Adrenal gland (tissue), 5 donors: ENCODE results near the gene RRP15.

ENCODE experiments used
- POLR2A ChIP-seq, 2 donors: fragments of 450-650 bp; IDR thresholded peaks; one replicate each; pipeline ENCODE4 v1.6.1; 2017; ENCODE audit warnings: antibody characterized with exemption in 2 of 2, mild to moderate bottlenecking in 2 of 2, moderate library complexity in 1 of 2
- TF ChIP-seq, protein P1 (sequence below), 6 experiments: fragments of 450-650 bp in 4 of 6; fragments of 200-600 bp in 2 of 6; sonication (generic) in 1 of 6; IDR thresholded peaks; 1 replicate in 5 of 6; 2 replicates in 1 of 6; pipeline versions ENCODE4 v1.5.1 to v1.8.0; 2016 to 2021; ENCODE audit warnings: antibody characterized with exemption in 6 of 6, mild to moderate bottlenecking in 2 of 6, moderate library complexity in 1 of 6
- donor health status: DM: no; HTN: no; CAD: no.

GRCh38 chr1:218250492-218250891, 34.6 kb upstream of the RRP15 start:
- TF ChIP-seq, protein P1, sequence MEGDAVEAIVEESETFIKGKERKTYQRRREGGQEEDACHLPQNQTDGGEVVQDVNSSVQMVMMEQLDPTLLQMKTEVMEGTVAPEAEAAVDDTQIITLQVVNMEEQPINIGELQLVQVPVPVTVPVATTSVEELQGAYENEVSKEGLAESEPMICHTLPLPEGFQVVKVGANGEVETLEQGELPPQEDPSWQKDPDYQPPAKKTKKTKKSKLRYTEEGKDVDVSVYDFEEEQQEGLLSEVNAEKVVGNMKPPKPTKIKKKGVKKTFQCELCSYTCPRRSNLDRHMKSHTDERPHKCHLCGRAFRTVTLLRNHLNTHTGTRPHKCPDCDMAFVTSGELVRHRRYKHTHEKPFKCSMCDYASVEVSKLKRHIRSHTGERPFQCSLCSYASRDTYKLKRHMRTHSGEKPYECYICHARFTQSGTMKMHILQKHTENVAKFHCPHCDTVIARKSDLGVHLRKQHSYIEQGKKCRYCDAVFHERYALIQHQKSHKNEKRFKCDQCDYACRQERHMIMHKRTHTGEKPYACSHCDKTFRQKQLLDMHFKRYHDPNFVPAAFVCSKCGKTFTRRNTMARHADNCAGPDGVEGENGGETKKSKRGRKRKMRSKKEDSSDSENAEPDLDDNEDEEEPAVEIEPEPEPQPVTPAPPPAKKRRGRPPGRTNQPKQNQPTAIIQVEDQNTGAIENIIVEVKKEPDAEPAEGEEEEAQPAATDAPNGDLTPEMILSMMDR (IDR thresholded peaks at IDR 0.05), result no peak
- no peak for TF ChIP-seq POLR2A (IDR thresholded peaks at IDR 0.05)
